ENCODE data around the gene SIRPB2. TPM values are rescaled to one million over a fixed set of nuclear protein-coding genes. Genes with fewer than 3 reads are reported as not detected.

SIRPB2 gene
- total and polyA plus RNA-seq, 5 donors from 2014 or later, result 0.10 TPM; not detected in 4

DNA sequence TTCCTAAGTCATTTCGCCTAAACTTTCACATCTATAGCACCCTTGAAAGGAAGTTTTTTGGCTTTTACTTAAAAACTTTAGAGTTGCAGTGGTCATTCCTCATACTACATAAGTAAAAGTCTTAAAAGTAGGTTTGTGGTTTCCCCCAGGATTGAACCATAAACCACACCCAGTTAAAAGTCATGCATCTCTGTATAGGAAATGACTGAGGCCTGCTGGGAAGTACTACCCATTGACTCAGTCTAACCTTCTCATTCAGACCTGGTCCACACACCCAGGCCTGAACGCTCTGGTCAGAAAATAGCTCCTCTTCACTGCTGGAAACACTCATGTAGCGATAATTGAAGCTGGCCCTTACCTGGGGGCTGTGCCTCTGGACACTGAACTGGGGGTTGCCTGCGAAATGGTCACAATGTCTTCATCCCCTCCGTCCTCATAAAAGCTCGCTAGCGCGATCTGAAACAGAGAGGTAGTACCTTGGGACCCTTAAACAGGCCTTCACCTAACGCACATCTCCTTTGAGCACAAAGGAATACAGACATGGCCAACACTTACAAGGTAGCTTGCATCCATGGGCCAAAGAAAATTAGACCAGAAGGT is 27.1 kb downstream of the SIRPB2 start:
- H3K4me1 Mint-ChIP-seq, result peaks cover 17 to 66% (median 43%) of the 10 kb centered on the region in 4 donors
- peak overlapping the region in 1 of 3 donors; percentile 88 for H3K27ac Mint-ChIP-seq
- peak overlapping the region; percentile 23 to 93 (median 87) for H3K4me3 Mint-ChIP-seq

DNA sequence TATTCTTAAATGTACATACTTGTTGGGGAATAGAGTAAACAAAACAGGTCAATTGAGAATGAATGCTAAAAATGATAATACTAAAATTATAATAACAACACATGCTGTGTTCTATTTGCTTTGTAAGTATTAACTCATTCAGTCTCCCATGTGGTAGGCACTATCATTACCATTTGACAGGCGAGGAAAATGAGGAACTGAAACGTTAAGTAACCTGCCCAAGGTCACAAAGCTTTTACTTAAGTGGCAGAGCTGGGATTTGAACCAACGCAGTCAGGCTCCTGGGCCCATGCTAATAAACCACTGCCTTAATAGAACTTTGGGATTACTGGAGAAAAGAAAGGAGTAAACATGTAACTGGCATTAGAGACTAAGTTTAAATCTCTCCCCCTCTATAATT is 28.4 kb downstream of the SIRPB2 start:
- no peak for ATAC-seq (ENCODE audit: low read depth in 2 of 2)
- Mint-ChIP-seq H3K4me1 (peaks cover 25 to 65% (median 47%) of the 10 kb centered on the region in 4 donors), H3K36me3 (peaks cover 24% of the 10 kb centered on the region), H3K27ac (peak overlapping the region in 1 of 3 donors; percentile 17), H3K27me3 (no peaks in the 10 kb centered on the region), H3K4me3 (peak overlapping the region in 1 of 4 donors; percentile 93), H3K9me3 (no peaks in the 10 kb centered on the region)
- H3K9me3 ChIP-seq (ENCODE audit: control insufficient read depth in 2 of 2, low read length in 2 of 2), result no peaks in the 10 kb centered on the region
- no peak overlapping the region for H3K4me3 ChIP-seq (ENCODE audit: low read depth, low read length)
- peaks cover 34% of the 10 kb centered on the region for H3K4me1 ChIP-seq (ENCODE audit: control insufficient read depth, insufficient read depth, low read length, poor library complexity, severe bottlenecking)
- no peak for DNase-seq
- H3K27ac ChIP-seq (ENCODE audit: insufficient read depth, low read length, poor library complexity, severe bottlenecking), result no peak overlapping the region
- H3K27me3 ChIP-seq (ENCODE audit: control insufficient read depth, insufficient read depth, low read length), result no peaks in the 10 kb centered on the region
- H3K36me3 ChIP-seq (ENCODE audit: control insufficient read depth, insufficient read depth, low read length), result peaks cover 58% of the 10 kb centered on the region

More for the DNA sequence above, 27.1 kb downstream of the SIRPB2 start:
- peaks cover 17% of the 10 kb centered on the region for H3K36me3 Mint-ChIP-seq
- Histone ChIP-seq H3K4me3 (ENCODE audit: low read depth, low read length) (no peak overlapping the region), H3K36me3 (ENCODE audit: control insufficient read depth, insufficient read depth, low read length) (peaks cover 45% of the 10 kb centered on the region), H3K27ac (ENCODE audit: insufficient read depth, low read length, poor library complexity, severe bottlenecking) (no peak overlapping the region), H3K9me3 (ENCODE audit: control insufficient read depth in 2 of 2, low read length in 2 of 2) (no peaks in the 10 kb centered on the region), H3K4me1 (ENCODE audit: control insufficient read depth, insufficient read depth, low read length, poor library complexity, severe bottlenecking) (peaks cover 34% of the 10 kb centered on the region), H3K27me3 (ENCODE audit: control insufficient read depth, insufficient read depth, low read length) (peaks cover 8% of the 10 kb centered on the region)
- DNase-seq (peak in 1 of 3 donors; percentile 12), ATAC-seq (ENCODE audit: low read depth in 2 of 2) (no peak)
- H3K27me3 Mint-ChIP-seq, result peaks cover 4% of the 10 kb centered on the region
- no peaks in the 10 kb centered on the region for H3K9me3 Mint-ChIP-seq

DNA sequence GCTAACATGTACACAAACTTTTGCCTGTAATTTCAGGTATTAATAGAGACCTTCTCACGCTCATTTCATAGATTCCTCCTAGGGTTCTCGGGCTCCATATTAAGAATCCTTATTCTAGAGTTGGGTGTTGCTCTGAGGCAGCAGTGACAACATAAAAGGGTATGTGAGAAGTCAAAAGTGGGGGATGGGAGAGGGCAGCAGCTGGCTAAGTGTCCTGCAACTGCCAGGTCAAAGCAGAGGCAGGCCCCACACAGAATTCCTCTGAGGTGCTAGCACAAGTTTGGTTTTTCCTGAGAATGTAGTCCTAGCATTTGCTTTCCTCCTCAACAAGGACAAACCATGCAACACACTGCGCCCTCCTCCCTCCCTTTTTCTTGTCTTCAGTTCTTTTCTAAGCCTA is 29.2 kb downstream of the SIRPB2 start:
- H3K9me3 ChIP-seq (ENCODE audit: control insufficient read depth in 2 of 2, low read length in 2 of 2), result no peaks in the 10 kb centered on the region
- no peaks in the 10 kb centered on the region for H3K27me3 ChIP-seq (ENCODE audit: control insufficient read depth, insufficient read depth, low read length)
- ATAC-seq (ENCODE audit: low read depth in 2 of 2), result no peak
- H3K36me3 ChIP-seq (ENCODE audit: control insufficient read depth, insufficient read depth, low read length), result peaks cover 65% of the 10 kb centered on the region
- Mint-ChIP-seq H3K4me3 (peak overlapping the region in 1 of 4 donors; percentile 43), H3K4me1 (peaks cover 29 to 57% (median 43%) of the 10 kb centered on the region in 4 donors), H3K36me3 (peaks cover 31% of the 10 kb centered on the region), H3K27ac (no peak overlapping the region), H3K27me3 (no peaks in the 10 kb centered on the region), H3K9me3 (no peaks in the 10 kb centered on the region)
- H3K4me3 ChIP-seq (ENCODE audit: low read depth, low read length), result no peak overlapping the region
- H3K4me1 ChIP-seq (ENCODE audit: control insufficient read depth, insufficient read depth, low read length, poor library complexity, severe bottlenecking), result peaks cover 30% of the 10 kb centered on the region
- DNase-seq, result no peak
- H3K27ac ChIP-seq (ENCODE audit: insufficient read depth, low read length, poor library complexity, severe bottlenecking), result no peak overlapping the region

DNA sequence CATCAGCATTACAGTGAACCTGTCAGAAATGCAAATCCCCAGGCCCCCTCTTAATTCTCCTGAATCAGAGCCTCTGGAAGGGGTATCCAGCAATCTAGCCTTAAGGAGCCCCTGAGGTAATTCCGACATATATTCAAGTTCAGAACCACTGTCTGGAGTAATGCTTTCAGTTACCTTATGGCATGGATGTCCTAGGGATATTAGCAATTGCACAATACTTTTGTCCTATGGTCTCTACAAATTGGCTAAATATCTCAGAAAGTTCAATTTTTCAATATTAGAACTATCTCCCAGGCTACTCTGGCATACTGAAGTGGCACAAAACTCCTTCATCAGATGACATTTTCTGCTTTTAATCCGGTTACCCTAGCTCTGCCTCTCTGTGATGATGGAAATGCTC is 30.9 kb downstream of the SIRPB2 start:
- ATAC-seq (ENCODE audit: low read depth in 2 of 2) (no peak), DNase-seq (no peak)
- Histone ChIP-seq H3K4me1 (ENCODE audit: control insufficient read depth, insufficient read depth, low read length, poor library complexity, severe bottlenecking) (peaks cover 19% of the 10 kb centered on the region), H3K9me3 (ENCODE audit: control insufficient read depth in 2 of 2, low read length in 2 of 2) (no peaks in the 10 kb centered on the region), H3K27me3 (ENCODE audit: control insufficient read depth, insufficient read depth, low read length) (no peaks in the 10 kb centered on the region), H3K4me3 (ENCODE audit: low read depth, low read length) (no peak overlapping the region), H3K27ac (ENCODE audit: insufficient read depth, low read length, poor library complexity, severe bottlenecking) (no peak overlapping the region), H3K36me3 (ENCODE audit: control insufficient read depth, insufficient read depth, low read length) (peaks cover 79% of the 10 kb centered on the region)
- Mint-ChIP-seq H3K4me3 (no peak overlapping the region), H3K9me3 (no peaks in the 10 kb centered on the region), H3K27me3 (no peaks in the 10 kb centered on the region), H3K27ac (no peak overlapping the region), H3K36me3 (peaks cover 33% of the 10 kb centered on the region), H3K4me1 (peaks cover 21 to 47% (median 36%) of the 10 kb centered on the region in 4 donors)

DNA sequence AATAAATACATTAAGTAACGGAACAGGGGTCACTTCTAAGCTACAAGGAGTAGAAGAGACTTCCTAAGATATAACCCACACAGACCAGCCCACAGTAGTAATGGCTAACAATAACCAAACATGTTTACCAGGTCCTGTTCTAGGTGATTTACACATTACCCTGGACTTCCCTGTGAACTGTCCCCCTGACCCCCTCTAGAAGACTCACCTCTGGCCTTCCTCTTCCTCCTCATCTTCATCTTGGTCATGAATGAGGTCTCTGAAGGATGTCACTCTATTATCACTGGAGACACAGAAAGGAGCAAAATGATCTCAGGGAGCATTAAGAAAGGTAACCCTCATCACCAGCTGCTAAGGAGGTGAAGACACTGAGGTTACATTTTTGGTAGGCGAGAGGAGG is 33.2 kb downstream of the SIRPB2 start:
- DNase-seq, result no peak
- Histone ChIP-seq H3K27me3 (ENCODE audit: control insufficient read depth, insufficient read depth, low read length) (no peaks in the 10 kb centered on the region), H3K27ac (ENCODE audit: insufficient read depth, low read length, poor library complexity, severe bottlenecking) (no peak overlapping the region), H3K9me3 (ENCODE audit: control insufficient read depth in 2 of 2, low read length in 2 of 2) (no peaks in the 10 kb centered on the region), H3K36me3 (ENCODE audit: control insufficient read depth, insufficient read depth, low read length) (peaks cover 90% of the 10 kb centered on the region), H3K4me1 (ENCODE audit: control insufficient read depth, insufficient read depth, low read length, poor library complexity, severe bottlenecking) (peaks cover 2% of the 10 kb centered on the region), H3K4me3 (ENCODE audit: low read depth, low read length) (no peak overlapping the region)
- Mint-ChIP-seq H3K4me1 (peaks cover 13 to 24% (median 17%) of the 10 kb centered on the region in 4 donors), H3K36me3 (peaks cover 50% of the 10 kb centered on the region), H3K4me3 (no peak overlapping the region), H3K9me3 (no peaks in the 10 kb centered on the region), H3K27me3 (no peaks in the 10 kb centered on the region), H3K27ac (peak overlapping the region in 1 of 3 donors; percentile 26)
- no peak for ATAC-seq (ENCODE audit: low read depth in 2 of 2)

DNA sequence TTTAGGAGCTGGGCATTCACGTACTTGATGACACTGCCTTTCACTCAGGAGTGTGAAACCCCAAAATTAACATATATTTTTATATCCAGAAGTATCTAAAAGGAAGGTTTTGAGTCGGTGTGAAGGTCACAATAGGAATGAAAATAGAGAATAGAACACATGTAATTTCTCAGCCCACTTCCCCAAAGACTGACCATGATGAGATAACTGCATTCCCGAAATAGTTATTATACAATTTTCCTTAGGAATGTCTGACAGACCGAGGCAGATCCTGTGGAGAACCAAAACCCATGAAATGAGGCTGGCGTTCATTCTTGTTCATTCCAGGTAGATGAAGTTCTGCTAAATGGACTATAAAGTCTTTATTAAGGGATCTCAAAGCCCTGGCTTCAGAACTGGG is 34.9 kb downstream of the SIRPB2 start:
- no peak overlapping the region for H3K27ac ChIP-seq (ENCODE audit: insufficient read depth, low read length, poor library complexity, severe bottlenecking)
- Mint-ChIP-seq H3K4me1 (peaks cover 10 to 19% (median 14%) of the 10 kb centered on the region in 4 donors), H3K36me3 (peaks cover 64% of the 10 kb centered on the region), H3K27ac (no peak overlapping the region), H3K27me3 (no peaks in the 10 kb centered on the region), H3K4me3 (no peak overlapping the region), H3K9me3 (no peaks in the 10 kb centered on the region)
- peaks cover 93% of the 10 kb centered on the region for H3K36me3 ChIP-seq (ENCODE audit: control insufficient read depth, insufficient read depth, low read length)
- no peaks in the 10 kb centered on the region for H3K27me3 ChIP-seq (ENCODE audit: control insufficient read depth, insufficient read depth, low read length)
- DNase-seq, result no peak
- no peak for ATAC-seq (ENCODE audit: low read depth in 2 of 2)
- H3K4me1 ChIP-seq (ENCODE audit: control insufficient read depth, insufficient read depth, low read length, poor library complexity, severe bottlenecking), result no peaks in the 10 kb centered on the region
- H3K9me3 ChIP-seq (ENCODE audit: control insufficient read depth in 2 of 2, low read length in 2 of 2), result no peaks in the 10 kb centered on the region
- H3K4me3 ChIP-seq (ENCODE audit: low read depth, low read length), result no peak overlapping the region

DNA sequence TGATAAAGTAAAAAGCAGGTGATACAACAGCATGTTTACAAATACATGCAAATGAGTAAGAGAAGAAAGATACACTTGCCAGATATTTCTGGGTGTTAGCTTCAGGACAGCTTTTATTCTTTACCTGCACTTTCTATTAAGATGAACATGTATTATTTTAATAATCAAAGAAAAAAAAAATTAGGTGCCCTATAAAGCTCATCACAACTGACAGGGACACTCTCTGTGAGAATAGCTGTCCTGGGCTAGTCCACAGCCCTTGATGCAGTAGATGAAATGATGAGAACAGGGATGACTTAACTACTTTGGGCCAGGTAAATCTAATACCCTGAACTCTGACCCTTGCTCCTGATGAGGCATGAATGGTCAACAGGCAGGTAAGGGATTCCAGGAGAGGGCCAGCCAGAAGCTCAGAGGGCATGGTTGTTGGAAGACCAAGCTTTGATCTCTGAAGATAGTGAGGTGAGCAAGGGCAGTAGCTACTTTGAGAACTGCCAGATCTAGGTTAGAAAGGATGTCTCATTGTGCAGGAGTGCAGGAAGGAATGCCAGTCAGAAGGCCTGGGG is 40.2 kb downstream of the SIRPB2 start:
- Mint-ChIP-seq H3K4me3 (no peak overlapping the region), H3K27ac (peak overlapping the region in 2 of 3 donors; percentile 31 to 39), H3K4me1 (peaks cover 0 to 5% (median 0%) of the 10 kb centered on the region in 4 donors), H3K9me3 (no peaks in the 10 kb centered on the region), H3K27me3 (no peaks in the 10 kb centered on the region), H3K36me3 (peaks cover 66% of the 10 kb centered on the region)
- H3K27me3 ChIP-seq (ENCODE audit: control insufficient read depth, insufficient read depth, low read length), result no peaks in the 10 kb centered on the region
- H3K9me3 ChIP-seq (ENCODE audit: control insufficient read depth in 2 of 2, low read length in 2 of 2), result no peaks in the 10 kb centered on the region
- ATAC-seq (ENCODE audit: low read depth in 2 of 2), result no peak
- no peak overlapping the region for H3K4me3 ChIP-seq (ENCODE audit: low read depth, low read length)
- H3K27ac ChIP-seq (ENCODE audit: insufficient read depth, low read length, poor library complexity, severe bottlenecking), result no peak overlapping the region
- H3K4me1 ChIP-seq (ENCODE audit: control insufficient read depth, insufficient read depth, low read length, poor library complexity, severe bottlenecking), result no peaks in the 10 kb centered on the region
- H3K36me3 ChIP-seq (ENCODE audit: control insufficient read depth, insufficient read depth, low read length), result peaks cover 94% of the 10 kb centered on the region
- no peak for DNase-seq

DNA sequence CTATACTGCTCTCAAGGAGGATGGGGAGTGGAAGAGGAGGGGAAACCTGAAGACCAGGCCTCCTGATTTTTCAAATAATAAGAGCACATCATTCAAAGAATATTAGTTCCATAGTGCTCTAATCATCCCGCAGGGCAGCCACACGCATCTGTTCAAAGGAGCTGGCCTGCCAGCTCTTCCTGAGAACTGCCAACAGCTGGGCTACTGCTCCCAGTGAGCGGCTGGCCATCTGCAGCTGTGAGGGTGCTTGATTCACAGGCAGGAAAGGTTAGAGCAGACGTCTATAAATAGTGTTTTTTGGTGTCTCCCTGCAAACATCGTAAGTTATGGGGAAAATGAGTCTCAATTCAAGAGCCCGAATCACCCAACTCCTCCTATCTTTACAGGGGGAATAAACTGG is 41.9 kb downstream of the SIRPB2 start:
- Mint-ChIP-seq H3K36me3 (peaks cover 67% of the 10 kb centered on the region), H3K9me3 (no peaks in the 10 kb centered on the region), H3K4me1 (peaks cover 0 to 5% (median 0%) of the 10 kb centered on the region in 4 donors), H3K4me3 (no peak overlapping the region), H3K27me3 (no peaks in the 10 kb centered on the region), H3K27ac (no peak overlapping the region)
- Histone ChIP-seq H3K27ac (ENCODE audit: insufficient read depth, low read length, poor library complexity, severe bottlenecking) (no peak overlapping the region), H3K36me3 (ENCODE audit: control insufficient read depth, insufficient read depth, low read length) (peaks cover 95% of the 10 kb centered on the region), H3K4me3 (ENCODE audit: low read depth, low read length) (no peak overlapping the region), H3K9me3 (ENCODE audit: control insufficient read depth in 2 of 2, low read length in 2 of 2) (no peaks in the 10 kb centered on the region), H3K4me1 (ENCODE audit: control insufficient read depth, insufficient read depth, low read length, poor library complexity, severe bottlenecking) (no peaks in the 10 kb centered on the region), H3K27me3 (ENCODE audit: control insufficient read depth, insufficient read depth, low read length) (no peaks in the 10 kb centered on the region)
- ATAC-seq (ENCODE audit: low read depth in 2 of 2) (no peak), DNase-seq (no peak)
